GM19238 (cell line): ENCODE results near the gene GRHL3.

ENCODE experiments used
- DNase-seq: peaks from one replicate; pipeline ENCODE4 v3.0.0; 2011; ENCODE audit warnings: low spot score; ENCODE audit not compliant: insufficient read length

Gene GRHL3

DNA sequence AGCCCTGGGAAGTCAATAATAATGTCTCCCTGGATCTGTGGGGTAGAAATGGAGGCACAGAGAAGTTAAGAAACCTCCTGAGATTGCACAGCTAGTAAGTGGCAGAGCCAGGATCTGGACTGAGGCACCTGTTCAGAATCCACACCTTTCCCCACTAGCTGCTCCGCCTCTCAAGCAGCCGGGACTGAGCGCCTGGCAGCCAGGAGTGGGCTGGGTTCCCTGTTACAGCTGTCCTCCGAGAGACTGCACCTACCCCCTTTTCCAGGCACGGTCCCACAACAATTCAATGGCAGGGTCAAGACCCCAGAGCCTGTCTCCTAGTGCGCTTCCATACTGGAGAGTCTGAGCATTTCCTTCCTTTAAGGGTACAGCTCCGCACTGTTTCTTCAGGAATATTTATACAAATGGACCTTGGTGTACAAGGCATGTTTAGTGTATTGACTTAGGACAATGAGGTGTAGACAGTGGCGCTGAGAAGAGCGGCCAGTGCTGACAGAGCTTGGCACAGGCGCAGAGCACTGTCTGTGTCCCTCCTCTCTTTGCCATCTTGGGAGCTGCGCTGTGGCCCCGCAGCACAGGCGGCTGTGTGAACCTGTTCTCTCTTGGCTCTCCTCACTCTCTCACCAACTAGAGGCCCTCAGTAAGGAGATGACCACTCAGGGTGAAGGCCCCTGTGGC is 24.4 kb downstream of the GRHL3 start:
- DNase-seq: no peak

- DNase-seq: no peak
Observed at GRCh38 chr1:24344090-24344742, 25.1 kb downstream of the GRHL3 start.

DNA sequence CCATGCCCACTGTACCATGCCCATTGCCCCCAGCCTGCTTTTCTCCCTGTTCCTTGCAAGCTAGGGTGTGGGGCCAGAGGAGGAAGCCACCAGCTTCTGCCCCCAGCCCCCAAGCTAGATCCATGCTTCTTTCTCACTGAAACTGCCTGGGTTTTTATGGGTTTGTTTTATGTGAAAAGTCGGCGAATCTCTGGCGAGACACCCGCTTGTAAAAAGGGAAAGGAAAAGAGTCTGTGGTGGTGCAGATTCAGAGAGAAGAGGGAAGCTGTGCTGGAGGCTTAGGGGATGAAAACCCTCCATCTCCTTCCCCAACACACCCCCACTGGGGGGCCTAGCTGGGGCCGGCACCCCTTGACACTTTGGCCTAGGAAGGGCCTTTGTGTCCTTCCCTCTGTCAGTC is 26.2 kb downstream of the GRHL3 start:
- no peak for DNase-seq

DNA sequence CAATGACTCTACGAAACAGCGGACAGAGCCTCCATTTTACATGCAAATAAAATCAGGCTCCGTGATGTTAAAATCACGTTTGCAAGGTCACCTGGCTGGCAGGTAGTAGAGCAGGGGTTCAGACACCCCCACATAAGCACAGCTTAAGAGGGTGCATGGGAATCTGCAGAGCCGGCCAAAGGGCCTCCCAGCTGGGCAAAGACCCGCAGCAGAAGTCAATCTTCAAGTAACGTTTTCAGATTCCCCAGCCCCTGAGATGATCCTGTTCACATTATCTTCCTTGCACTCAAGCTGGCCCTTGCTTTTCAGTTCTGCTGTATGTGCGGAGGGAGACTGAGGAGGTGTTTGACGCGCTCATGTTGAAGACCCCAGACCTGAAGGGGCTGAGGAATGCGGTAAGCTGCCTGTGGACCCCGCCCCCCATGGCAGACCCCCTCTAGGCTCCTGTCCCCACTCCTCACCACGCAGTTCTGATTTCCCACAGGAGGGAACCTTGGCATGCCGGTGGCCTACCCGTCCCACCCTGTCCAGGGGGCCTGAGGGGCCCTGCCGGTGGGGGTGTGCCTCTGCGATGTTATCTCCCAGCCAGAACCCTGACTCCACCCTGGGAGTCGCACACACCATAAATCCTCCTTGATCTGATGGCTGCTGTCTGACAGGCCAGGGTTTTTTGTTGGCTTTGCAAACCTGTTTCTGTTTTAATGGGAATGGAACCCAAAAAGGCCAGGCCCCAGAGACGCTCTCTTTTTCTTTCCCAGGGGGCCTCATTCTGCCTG is 28.2 kb downstream of the GRHL3 start:
- DNase-seq: no peak

DNA sequence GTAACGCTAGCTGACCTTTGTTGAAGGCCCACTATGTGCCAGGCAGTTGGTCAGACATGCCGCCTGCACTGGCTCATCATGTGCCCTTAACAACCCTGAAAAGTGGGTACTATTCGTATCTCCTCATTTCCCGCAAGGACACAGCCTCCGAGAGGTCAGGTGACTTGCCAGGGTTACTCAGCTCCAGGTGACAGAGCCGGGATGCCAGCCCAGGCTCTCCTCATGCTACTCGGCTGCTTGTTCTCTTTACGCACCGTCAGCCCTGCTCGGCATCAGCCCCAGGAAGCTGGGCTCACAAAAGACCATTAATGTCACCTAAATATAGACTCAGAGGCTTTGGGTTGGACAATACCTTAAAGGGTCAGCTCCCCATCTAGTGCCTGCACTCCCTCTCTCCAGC is 29.0 kb downstream of the GRHL3 start:
- DNase-seq: no peak

GRCh38 chr1:24349891-24350290 is 30.7 kb downstream of the GRHL3 start:
- DNase-seq: no peak

- peak; percentile 50 for DNase-seq
Observed at GRCh38 chr1:24351247-24351646, 32.1 kb downstream of the GRHL3 start.

GRCh38 chr1:24351918-24352627 is 32.9 kb downstream of the GRHL3 start:
- no peak for DNase-seq

DNA sequence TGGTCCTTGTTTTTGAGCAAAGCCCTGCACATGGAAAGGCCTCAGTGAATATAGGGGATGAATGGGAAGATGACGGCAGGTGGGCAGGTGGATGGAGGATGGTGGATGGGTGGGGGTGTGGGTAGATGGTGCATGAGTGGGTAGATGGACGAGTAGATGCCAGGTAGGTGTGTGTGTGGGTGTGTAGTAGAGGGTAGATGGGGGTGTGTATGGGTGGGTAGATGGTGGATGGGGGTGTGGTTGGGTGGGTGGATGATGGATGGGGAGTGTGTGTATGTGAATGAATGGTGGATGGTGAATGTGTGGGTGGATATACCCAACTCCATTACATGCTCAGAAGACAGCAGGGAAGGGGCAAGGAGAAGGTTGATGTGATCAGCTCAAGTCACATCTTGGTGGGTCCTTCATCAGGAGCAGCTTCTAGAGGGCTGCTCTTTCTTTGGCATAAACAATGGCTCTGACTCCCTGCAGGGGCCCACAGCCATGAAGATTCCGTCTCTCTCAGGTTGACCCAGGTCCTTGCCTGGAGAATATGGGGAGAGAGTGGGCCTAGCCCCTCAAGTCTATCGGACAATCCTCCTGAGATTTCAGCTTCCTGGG is 34.2 kb downstream of the GRHL3 start:
- DNase-seq: no peak

- DNase-seq: no peak
Observed at GRCh38 chr1:24355466-24355865, 36.3 kb downstream of the GRHL3 start.

- no peak for DNase-seq
Observed at GRCh38 chr1:24357038-24357437, 37.9 kb downstream of the GRHL3 start.

GRCh38 chr1:24360681-24361080 is 41.5 kb downstream of the GRHL3 start:
- no peak for DNase-seq

DNA sequence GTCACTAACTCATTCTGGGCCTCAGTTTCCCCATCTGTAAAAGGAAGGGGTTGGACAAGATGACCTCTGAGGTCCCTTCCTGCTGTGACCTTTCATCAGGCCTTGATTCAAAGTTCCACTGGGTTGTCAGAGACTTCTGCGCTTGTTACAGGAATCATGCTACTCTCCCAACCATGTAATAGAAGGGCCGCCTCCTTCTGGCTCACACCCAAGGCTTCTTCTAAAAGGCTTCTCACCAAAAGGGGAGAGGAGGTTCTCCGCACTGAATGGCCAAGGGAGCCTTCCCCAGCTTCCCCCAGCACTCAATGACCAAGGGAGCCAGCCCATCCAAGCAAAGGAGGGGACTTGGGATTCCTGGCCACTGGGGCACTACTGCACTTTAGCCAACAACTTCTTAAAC is 42.7 kb downstream of the GRHL3 start:
- DNase-seq: no peak

- DNase-seq: no peak
Observed at GRCh38 chr1:24362396-24362795, 43.2 kb downstream of the GRHL3 start.

- DNase-seq: no peak
Observed at GRCh38 chr1:24362982-24363614, 43.9 kb downstream of the GRHL3 start.

- DNase-seq: no peak
Observed at GRCh38 chr1:24363994-24364393, 44.8 kb downstream of the GRHL3 start.

- no peak for DNase-seq
Observed at GRCh38 chr1:24364605-24364974, 45.4 kb downstream of the GRHL3 start.

DNA sequence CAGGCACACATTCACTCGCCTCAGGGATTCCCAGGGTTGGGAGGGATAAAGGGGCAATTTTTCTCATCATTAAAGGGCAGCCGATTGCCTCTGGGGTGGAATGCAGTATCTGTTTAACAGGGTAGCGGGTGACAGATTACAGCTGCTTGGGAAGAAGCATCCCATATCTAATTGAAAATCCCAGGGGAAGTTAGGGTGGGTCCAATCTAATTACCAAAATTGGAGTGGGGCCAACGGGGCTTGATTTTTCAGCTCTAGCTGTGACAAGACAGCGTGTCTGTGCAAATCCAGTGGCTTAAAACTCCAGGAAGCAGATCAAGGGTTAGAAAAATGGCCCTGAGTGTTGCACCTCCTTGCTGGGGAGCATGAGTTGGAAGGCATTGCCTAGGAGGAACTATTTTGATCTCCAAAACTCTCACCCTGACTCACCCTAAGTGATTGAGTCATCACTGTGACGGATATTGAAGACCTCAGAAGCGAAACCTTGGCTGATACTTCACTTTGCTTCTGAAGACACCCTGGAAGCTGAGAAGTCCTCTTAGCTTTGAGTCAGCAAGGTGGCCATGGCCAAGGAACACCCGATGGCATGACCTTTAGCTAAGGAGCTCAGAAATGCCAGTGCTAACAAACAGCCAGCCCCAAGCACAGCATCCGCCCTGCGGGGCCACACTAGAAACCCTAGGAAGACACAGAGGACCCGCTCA is 46.0 kb downstream of the GRHL3 start:
- DNase-seq: peak; percentile 32

DNA sequence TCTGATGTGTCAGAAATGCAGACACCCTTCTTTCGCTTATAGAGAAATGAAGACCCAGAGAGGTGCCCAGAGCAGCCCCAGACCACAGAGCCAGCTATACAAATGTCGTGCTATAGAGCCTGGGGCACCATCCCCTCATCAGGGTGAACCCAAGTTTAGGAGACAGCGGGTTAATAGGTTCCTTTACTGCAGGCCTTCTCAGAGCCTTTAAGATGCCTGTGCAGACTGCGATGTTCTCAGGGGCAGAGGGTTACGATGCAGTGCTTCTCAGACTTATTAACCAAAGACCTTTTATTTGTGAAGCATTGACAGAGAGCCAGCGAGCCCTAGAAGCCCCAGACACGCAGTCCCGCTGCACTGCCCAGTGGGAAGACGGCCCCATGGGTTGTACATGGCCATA is 47.5 kb downstream of the GRHL3 start:
- DNase-seq: no peak

DNA sequence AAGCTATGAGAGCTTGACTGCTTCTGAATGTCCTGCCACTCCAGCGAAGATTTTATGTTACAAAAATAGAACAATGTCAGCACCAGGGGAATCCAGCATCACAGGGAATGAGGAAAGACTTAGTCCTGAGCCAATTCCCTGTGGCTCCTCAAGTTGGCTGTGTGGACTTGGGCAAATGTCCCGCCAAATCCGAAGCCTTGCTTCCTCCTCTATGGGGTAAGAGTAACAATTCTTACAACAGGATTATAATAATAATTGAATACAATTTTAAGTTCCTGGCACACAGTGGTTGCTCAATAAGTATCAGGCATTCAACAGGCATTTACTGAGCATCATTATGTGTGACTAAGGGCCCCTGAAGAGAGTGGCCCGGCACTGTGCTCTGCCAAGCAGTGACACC is 50.0 kb downstream of the GRHL3 start:
- DNase-seq: no peak
